Activated naive CD8-positive, alpha-beta T cell (primary cell): ENCODE measurements around the gene TJAP1.

ENCODE experiments used
- H3K27ac Mint-ChIP-seq: one replicate; pipeline ENCODE4 v1.8.0; 2021; ENCODE audit warnings: mixed read lengths
- H3K27me3 Mint-ChIP-seq: one replicate; pipeline ENCODE4 v1.8.0; 2021; ENCODE audit warnings: mixed read lengths
- H3K36me3 Mint-ChIP-seq: one replicate; pipeline ENCODE4 v1.8.0; 2021; ENCODE audit warnings: mixed read lengths
- H3K4me1 Mint-ChIP-seq: one replicate; pipeline ENCODE4 v1.8.0; 2021; ENCODE audit warnings: low read depth, mixed read lengths
- H3K4me3 Mint-ChIP-seq: one replicate; pipeline ENCODE4 v1.8.0; 2021; ENCODE audit warnings: mild to moderate bottlenecking, mixed read lengths
- H3K9me3 Mint-ChIP-seq: one replicate; pipeline ENCODE4 v1.8.0; 2021; ENCODE audit warnings: low read depth, mixed read lengths

The TJAP1 gene

DNA sequence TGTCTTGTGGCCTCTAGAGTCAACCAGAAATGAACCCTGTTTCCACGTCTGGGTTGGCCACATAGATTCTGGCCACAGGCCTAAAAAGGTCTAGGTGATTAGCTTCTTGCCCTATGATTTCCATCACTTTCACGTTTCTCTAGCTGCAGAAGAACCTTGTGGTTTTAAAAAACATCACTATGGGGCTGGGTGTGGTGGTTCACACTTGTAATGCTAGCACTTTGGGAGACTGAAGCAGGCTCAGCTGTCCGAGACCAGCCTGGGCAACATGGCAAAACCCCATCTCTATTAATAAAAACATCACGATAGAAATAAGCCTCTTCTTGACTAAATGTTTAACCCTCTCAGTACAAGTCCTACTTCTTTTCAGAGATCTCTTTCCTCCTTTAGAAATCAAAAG lies 67.1 kb downstream of the TJAP1 start:
- Mint-ChIP-seq H3K27ac (no peak overlapping the region), H3K4me3 (no peak overlapping the region), H3K9me3 (no peaks in the 10 kb centered on the region), H3K4me1 (no peaks in the 10 kb centered on the region), H3K27me3 (no peaks in the 10 kb centered on the region), H3K36me3 (peaks cover 10% of the 10 kb centered on the region)

- H3K36me3 Mint-ChIP-seq = peaks cover 14% of the 10 kb centered on the region
- no peak overlapping the region for H3K4me3 Mint-ChIP-seq
- no peak overlapping the region for H3K27ac Mint-ChIP-seq
- H3K9me3 Mint-ChIP-seq = no peaks in the 10 kb centered on the region
- no peaks in the 10 kb centered on the region for H3K4me1 Mint-ChIP-seq
- H3K27me3 Mint-ChIP-seq = no peaks in the 10 kb centered on the region
Observed at GRCh38 chr6:43547222-43547621, 69.9 kb downstream of the TJAP1 start.
